NB4 (cell line): ENCODE measurements around the gene ZNF518B.

Experiments
- POLR2A ChIP-seq: IDR thresholded peaks from 2 replicates; pipeline ENCODE4 v1.6.1; 2011; ENCODE audit warnings: mild to moderate bottlenecking; ENCODE audit not compliant: insufficient read length; ENCODE audit errors: extremely low read depth
- TF ChIP-seq, protein P1 (sequence below): IDR thresholded peaks from one replicate; pipeline ENCODE4 v1.5.1; 2012; ENCODE audit warnings: low read depth, low read length

DNA sequence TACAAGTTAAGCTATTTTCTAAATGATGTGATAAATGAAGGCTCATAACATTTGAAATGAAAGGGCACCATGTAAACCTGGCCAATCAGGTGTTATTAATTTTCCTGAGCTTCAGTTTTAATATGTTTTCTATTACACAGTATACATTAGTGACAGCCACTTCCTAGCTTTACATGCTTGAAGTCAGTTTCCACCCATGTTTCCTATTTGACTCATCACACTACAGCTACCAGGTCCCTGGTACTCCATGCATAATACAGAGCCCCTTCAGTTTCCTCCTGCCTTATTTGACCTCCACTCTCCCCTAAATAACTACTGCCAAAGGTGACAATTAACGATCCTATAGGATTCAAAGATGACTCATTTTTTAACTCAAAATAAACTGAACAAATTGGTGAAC lies 18.3 kb downstream of the ZNF518B start:
- no peak for TF ChIP-seq POLR2A
- TF ChIP-seq, protein P1, sequence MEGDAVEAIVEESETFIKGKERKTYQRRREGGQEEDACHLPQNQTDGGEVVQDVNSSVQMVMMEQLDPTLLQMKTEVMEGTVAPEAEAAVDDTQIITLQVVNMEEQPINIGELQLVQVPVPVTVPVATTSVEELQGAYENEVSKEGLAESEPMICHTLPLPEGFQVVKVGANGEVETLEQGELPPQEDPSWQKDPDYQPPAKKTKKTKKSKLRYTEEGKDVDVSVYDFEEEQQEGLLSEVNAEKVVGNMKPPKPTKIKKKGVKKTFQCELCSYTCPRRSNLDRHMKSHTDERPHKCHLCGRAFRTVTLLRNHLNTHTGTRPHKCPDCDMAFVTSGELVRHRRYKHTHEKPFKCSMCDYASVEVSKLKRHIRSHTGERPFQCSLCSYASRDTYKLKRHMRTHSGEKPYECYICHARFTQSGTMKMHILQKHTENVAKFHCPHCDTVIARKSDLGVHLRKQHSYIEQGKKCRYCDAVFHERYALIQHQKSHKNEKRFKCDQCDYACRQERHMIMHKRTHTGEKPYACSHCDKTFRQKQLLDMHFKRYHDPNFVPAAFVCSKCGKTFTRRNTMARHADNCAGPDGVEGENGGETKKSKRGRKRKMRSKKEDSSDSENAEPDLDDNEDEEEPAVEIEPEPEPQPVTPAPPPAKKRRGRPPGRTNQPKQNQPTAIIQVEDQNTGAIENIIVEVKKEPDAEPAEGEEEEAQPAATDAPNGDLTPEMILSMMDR = no peak
